H1 (cell line): ENCODE measurements around the gene RPIA. TPM values are rescaled to one million over a fixed set of nuclear protein-coding genes. Genes with fewer than 3 reads are reported as not detected.
"Not testable (repeated sequence)": the region's sequence is repeated elsewhere in the genome, so short reads cannot be mapped to it uniquely, and the experiment has no call there.

Source experiments
- CTCF ChIA-PET: fragments of 300-600 bp; sonication (Branson Sonifier 250); formaldehyde crosslinking; loops from one replicate; lab custom pipeline; 2021; ENCODE audit not compliant: partially characterized antibody; lab: Charles Lee
- POLR2A ChIA-PET: fragments of 300-600 bp; sonication (Branson Sonifier 250); formaldehyde crosslinking; loops from one replicate; lab custom pipeline; 2021; ENCODE audit warnings: inconsistent platforms; ENCODE audit not compliant: partially characterized antibody; lab: Charles Lee
- DNase-seq, 2 experiments: peaks; one replicate each; pipeline versions ENCODE4 v3.0.0 to v3.0.0-alpha.2; 2010 to 2022; ENCODE audit warnings: low spot score in 2 of 2, low read depth in 1 of 2, mixed read lengths in 1 of 2
- FAIRE-seq: peaks from 2 replicates; lab custom pipeline; 2011; peaks lifted over from hg19 to GRCh38; lab: Jason Lieb, UNC
- H2AFZ ChIP-seq: 2 replicates; pipeline ENCODE4 v1.8.1; 2012; ENCODE audit warnings: low read length, inconsistent platforms
- H2AK5ac ChIP-seq: 2 replicates; pipeline ENCODE4 v1.6.1; 2013; ENCODE audit warnings: low read depth, low read length
- H2BK120ac ChIP-seq: replicated peaks from 2 replicates; pipeline ENCODE3; 2013; ENCODE audit warnings: low read depth, low read length, inconsistent platforms
- H2BK12ac ChIP-seq: 2 replicates; pipeline ENCODE4 v1.6.1; 2013; ENCODE audit warnings: low read depth, low read length
- H2BK15ac ChIP-seq: 2 replicates; pipeline ENCODE4 v1.6.1; 2013; ENCODE audit warnings: low read length
- H2BK20ac ChIP-seq: 2 replicates; pipeline ENCODE4 v1.6.1; 2013; ENCODE audit warnings: low read length
- H2BK5ac ChIP-seq: 2 replicates; pipeline ENCODE4 v1.6.1; 2013; ENCODE audit warnings: low read depth, low read length
- H3K14ac ChIP-seq: 2 replicates; pipeline ENCODE4 v1.6.1; 2013; ENCODE audit warnings: inconsistent platforms; ENCODE audit not compliant: insufficient read length
- H3K18ac ChIP-seq: 2 replicates; pipeline ENCODE4 v1.6.1; 2013; ENCODE audit warnings: low read length; ENCODE audit errors: extremely low read depth
- H3K23ac ChIP-seq: 2 replicates; pipeline ENCODE4 v1.6.1; 2013; ENCODE audit warnings: inconsistent platforms; ENCODE audit not compliant: insufficient read length
- H3K23me2 ChIP-seq: 2 replicates; pipeline ENCODE4 v1.6.1; 2013; ENCODE audit warnings: low read depth, low read length
- H3K27ac ChIP-seq: 2 replicates; pipeline ENCODE4 v1.6.1; 2011; ENCODE audit warnings: low read depth, low read length, inconsistent platforms
- H3K27me3 ChIP-seq, 4 experiments: replicated peaks in 1 of 4; 1 replicate in 1 of 4; 2 replicates in 3 of 4; pipeline versions ENCODE4 v1.6.1 to v1.8.1; 2011 to 2013; ENCODE audit warnings: low read length in 3 of 4, mild to moderate bottlenecking in 3 of 4, inconsistent platforms in 2 of 4, mixed read lengths in 2 of 4, moderate library complexity in 1 of 4; ENCODE audit not compliant: control insufficient read depth in 3 of 4, insufficient read depth in 3 of 4; ENCODE audit errors: extremely low read depth in 1 of 4
- H3K36me3 ChIP-seq, 4 experiments: 2 replicates each; pipeline versions ENCODE4 v1.6.1 to v1.8.1; 2011 to 2013; ENCODE audit warnings: mild to moderate bottlenecking in 4 of 4, low read length in 3 of 4, moderate library complexity in 2 of 4, control low read depth in 1 of 4, inconsistent platforms in 1 of 4; ENCODE audit not compliant: insufficient read depth in 4 of 4, control insufficient read depth in 2 of 4
- H3K4ac ChIP-seq: replicated peaks from 2 replicates; pipeline ENCODE3; 2013; ENCODE audit warnings: low read length, low read depth, mixed read lengths, inconsistent platforms; ENCODE audit not compliant: insufficient read length
- H3K4me1 ChIP-seq, 4 experiments: replicated peaks in 1 of 4; 1 replicate in 1 of 4; 2 replicates in 3 of 4; pipeline versions ENCODE4 v1.6.1 to v1.8.1; 2011 to 2013; ENCODE audit warnings: low read length in 3 of 4, inconsistent platforms in 2 of 4, mixed read lengths in 1 of 4; ENCODE audit not compliant: insufficient read depth in 4 of 4, control insufficient read depth in 3 of 4
- H3K4me2 ChIP-seq, 2 experiments: 2 replicates each; pipeline versions ENCODE4 v1.6.1 to v1.8.1; 2011 to 2013; ENCODE audit warnings: low read depth in 2 of 2, low read length in 2 of 2, control low read depth in 1 of 2, inconsistent platforms in 1 of 2, mild to moderate bottlenecking in 1 of 2; ENCODE audit not compliant: insufficient read depth in 1 of 2
- H3K4me3 ChIP-seq, 4 experiments: fragments of 200-600, 300-600 bp in 1 of 4; sonication (generic), shearing (Covaris generic), sonication (Bioruptor Twin) in 1 of 4; 2 replicates each; pipeline versions ENCODE4 v1.5.1 to v1.8.1; 2011 to 2016; ENCODE audit warnings: low read length in 4 of 4, low read depth in 3 of 4, control low read depth in 2 of 4, inconsistent platforms in 2 of 4, mild to moderate bottlenecking in 2 of 4, mixed read lengths in 1 of 4, moderate library complexity in 1 of 4; ENCODE audit not compliant: insufficient read depth in 2 of 4; ENCODE audit errors: extremely low read depth in 1 of 4
- H3K56ac ChIP-seq: replicated peaks from 2 replicates; pipeline ENCODE3; 2013; ENCODE audit warnings: low read depth, mild to moderate bottlenecking, mixed read lengths, low read length, inconsistent platforms; ENCODE audit not compliant: insufficient read length
- H3K79me1 ChIP-seq: 2 replicates; pipeline ENCODE4 v1.6.1; 2013; ENCODE audit warnings: low read depth, low read length, control low read depth
- H3K79me2 ChIP-seq, 2 experiments: 2 replicates each; pipeline versions ENCODE4 v1.6.1 to v1.8.1; 2012 to 2013; ENCODE audit warnings: low read length in 2 of 2, mild to moderate bottlenecking in 2 of 2, inconsistent platforms in 1 of 2; ENCODE audit not compliant: insufficient read depth in 2 of 2, control insufficient read depth in 1 of 2
- H3K9ac ChIP-seq, 4 experiments: replicated peaks in 1 of 4; 1 replicate in 1 of 4; 2 replicates in 3 of 4; pipeline versions ENCODE4 v1.6.1 to v1.8.1; 2011 to 2013; ENCODE audit warnings: low read depth in 3 of 4, low read length in 3 of 4, control low read depth in 2 of 4, mild to moderate bottlenecking in 2 of 4, moderate library complexity in 2 of 4, inconsistent platforms in 1 of 4; ENCODE audit errors: extremely low read depth in 1 of 4
- H3K9me3 ChIP-seq, 2 experiments: 2 replicates each; pipeline versions ENCODE4 v1.6.1 to v1.8.1; 2012 to 2013; ENCODE audit warnings: mild to moderate bottlenecking in 2 of 2, moderate library complexity in 2 of 2, control low read depth in 1 of 2, inconsistent platforms in 1 of 2, low read depth in 1 of 2, low read length in 1 of 2, mixed read lengths in 1 of 2; ENCODE audit not compliant: insufficient read depth in 2 of 2
- H4K20me1 ChIP-seq, 2 experiments: replicated peaks in 1 of 2; 2 replicates each; pipeline versions ENCODE3 to v1.8.1; 2011 to 2013; ENCODE audit warnings: inconsistent platforms in 2 of 2, low read length in 2 of 2, mild to moderate bottlenecking in 1 of 2; ENCODE audit not compliant: insufficient read depth in 2 of 2, control insufficient read depth in 1 of 2
- H4K5ac ChIP-seq: 2 replicates; pipeline ENCODE4 v1.6.1; 2013; ENCODE audit warnings: low read length, low read depth, mixed read lengths, inconsistent platforms; ENCODE audit not compliant: insufficient read length
- H4K8ac ChIP-seq: 2 replicates; pipeline ENCODE4 v1.8.0; 2013; ENCODE audit warnings: mild to moderate bottlenecking, moderate library complexity, low read length, inconsistent platforms; ENCODE audit not compliant: insufficient read depth; ENCODE audit errors: extremely low read depth
- H4K91ac ChIP-seq: replicated peaks from 2 replicates; pipeline ENCODE3; 2013; ENCODE audit warnings: low read length, mixed read lengths, inconsistent platforms; ENCODE audit not compliant: insufficient read length
- WGBS, 2 experiments: shearing (Covaris generic) in 1 of 2; methylation state at CpG; one replicate each; pipeline versions ENCODE4 v1.1.6 to v1.1.7; 2013 to 2015; ENCODE audit warnings: low lambda C conversion rate in 2 of 2, mixed read lengths in 2 of 2, inconsistent platforms in 1 of 2, low coverage in 1 of 2, missing lambda C conversion rate in 1 of 2; ENCODE audit not compliant: insufficient replicate concordance in 2 of 2, insufficient coverage in 1 of 2, insufficient read length in 1 of 2; ENCODE audit errors: extremely low coverage in 1 of 2, missing lambda C conversion rate in 1 of 2; 5-methylcytosine and 5-hydroxymethylcytosine counted together
- polyA plus RNA-seq, 7 experiments: library from polyadenylated mRNA; depleted of rRNA in 3 of 7; stranded (reverse) in 5 of 7; unstranded in 2 of 7; fragments of >200 nt in 5 of 7; fragments of 200-250 nt in 2 of 7; gene quantifications; 1 replicate in 5 of 7; 2 replicates in 1 of 7; 4 replicates in 1 of 7; pipeline versions ENCODE4 v1.2.1 to v1.2.3, GENCODE V29; 2011 to 2013; ENCODE audit warnings: missing spikeins in 2 of 7, mixed read lengths in 2 of 7
- total RNA-seq: library from RNA; stranded (reverse); fragmentation: NEBNext Ultra II Directional; extraction: Animal tissue kit (Norgen Biotek cat#: 25700); gene quantifications from 2 replicates; pipeline ENCODE4 v1.2.1, GENCODE V29; 2021

Gene RPIA
- total and polyA plus RNA-seq, 2 of the 8 experiments (the other 6 are each of a cell fraction or from before 2014, with no cell fraction given), result 13.1 to 24.0 TPM

DNA sequence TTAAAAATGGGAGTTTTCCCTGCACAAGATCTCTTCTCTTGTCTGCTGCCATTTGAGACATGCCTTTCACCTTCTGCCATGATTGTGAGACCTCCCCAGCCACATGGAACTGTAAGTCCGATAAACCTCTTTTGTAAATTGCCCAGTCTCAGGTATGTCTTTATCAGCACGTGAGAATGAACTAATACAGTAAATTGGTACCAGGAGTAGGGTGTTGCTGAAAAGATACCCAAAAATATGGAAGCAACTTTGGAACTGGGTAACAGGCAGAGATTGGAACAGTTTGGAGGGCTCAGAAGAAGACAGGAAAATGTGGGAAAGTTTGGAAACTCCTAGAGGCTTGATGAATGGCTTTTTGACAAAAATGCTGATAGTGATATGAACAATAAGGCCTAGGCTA is 67.2 kb downstream of the RPIA start:
- H3K4ac ChIP-seq, H3K79me1 ChIP-seq, DNase-seq, H3K4me1 ChIP-seq, H2BK120ac ChIP-seq, FAIRE-seq, H3K4me2 ChIP-seq, H3K36me3 ChIP-seq, H3K14ac ChIP-seq, CTCF ChIA-PET, H3K27ac ChIP-seq, H4K5ac ChIP-seq, H4K91ac ChIP-seq, H3K79me2 ChIP-seq, H3K23me2 ChIP-seq, H3K4me3 ChIP-seq, H2BK20ac ChIP-seq, H3K9ac ChIP-seq, H3K27me3 ChIP-seq, H3K18ac ChIP-seq, H2BK12ac ChIP-seq, H3K56ac ChIP-seq, H2BK15ac ChIP-seq, H2AFZ ChIP-seq, POLR2A ChIA-PET, H2AK5ac ChIP-seq, H3K23ac ChIP-seq, H4K20me1 ChIP-seq, H4K8ac ChIP-seq, H2BK5ac ChIP-seq: not testable (repeated sequence)
- WGBS, 2 experiments, result 91% methylated on average over 2 of the region's 2 CpGs; no CpG with 5 or more reads in 1 of the 2 experiments
- H3K9me3 ChIP-seq, result peaks cover 11 to 19% of the 10 kb centered on the region in 2 experiments; a peak in 3 of 4 replicates
